Upper lobe of left lung (tissue), 6 donors: Measurements from ENCODE around the gene CDC42BPA. TPM values are rescaled to one million over a fixed set of nuclear protein-coding genes. Genes with fewer than 3 reads are reported as not detected.

Experiments
- ATAC-seq, 2 donors: fragments of 200-7000 bp; cut with Tn5 transposase; one replicate each; pipeline ENCODE4 v1.9.1; 2022; ENCODE audit warnings: mild to moderate bottlenecking in 2 of 2, moderate library complexity in 2 of 2; ENCODE audit not compliant: low FRiP score in 2 of 2
- DNase-seq, 2 donors: peaks; one replicate each; pipeline ENCODE4 v3.0.0-alpha.2; 2019 to 2020
- H3K27ac ChIP-seq, 4 donors: fragments of 200-600 bp; sonication (generic); one replicate each; pipeline ENCODE4 v1.5.1; 2016 to 2019
- H3K27me3 ChIP-seq, 4 donors: fragments of 200-600 bp; sonication (generic); one replicate each; pipeline ENCODE4 v1.5.1; 2017 to 2019
- H3K36me3 ChIP-seq, 4 donors: fragments of 200-600 bp; sonication (generic); one replicate each; pipeline ENCODE4 v1.5.1; 2016 to 2019
- H3K4me1 ChIP-seq, 4 donors: fragments of 200-600 bp; sonication (generic); one replicate each; pipeline ENCODE4 v1.5.1; 2018 to 2019
- H3K4me3 ChIP-seq, 4 donors: fragments of 200-600 bp; sonication (generic); one replicate each; pipeline ENCODE4 v1.5.1; 2017 to 2019; ENCODE audit warnings: mild to moderate bottlenecking in 2 of 4, moderate library complexity in 1 of 4
- H3K9me3 ChIP-seq, 4 donors: fragments of 200-600 bp; sonication (generic); one replicate each; pipeline ENCODE4 v1.5.1; 2018 to 2019
- CTCF ChIP-seq, 6 experiments: fragments of 450-650 bp in 4 of 6; fragments of 200-600 bp in 2 of 6; sonication (generic) in 2 of 6; IDR thresholded peaks; one replicate each; pipeline ENCODE4 v1.5.1; 2016 to 2019; ENCODE audit warnings: antibody characterized with exemption in 6 of 6
- EP300 ChIP-seq, 4 donors: sonication (generic); formaldehyde crosslinking; IDR thresholded peaks; one replicate each; pipeline ENCODE4 v1.5.1; 2017; ENCODE audit warnings: antibody characterized with exemption in 4 of 4, control low read depth in 2 of 4
- POLR2A ChIP-seq, 4 donors: fragments of 450-650 bp; IDR thresholded peaks; one replicate each; pipeline ENCODE4 v1.5.1; 2016 to 2017; ENCODE audit warnings: antibody characterized with exemption in 4 of 4, mild to moderate bottlenecking in 2 of 4
- POLR2AphosphoS5 ChIP-seq, 2 donors: sonication (generic); formaldehyde crosslinking; IDR thresholded peaks; one replicate each; pipeline ENCODE4 v1.5.1; 2017; ENCODE audit warnings: antibody characterized with exemption in 2 of 2
- WGBS, 2 donors: methylation state at CpG; one replicate each; pipeline ENCODE4 v1.1.5; 2017 to 2018; 5-methylcytosine and 5-hydroxymethylcytosine counted together
- total RNA-seq, 6 donors: library from RNA; depleted of rRNA in 4 of 6; stranded (reverse); fragments of >200 nt in 4 of 6; gene quantifications; one replicate each; pipeline versions ENCODE4 v1.1.0 to v1.2.1, GENCODE V29; 2016 to 2021
- donor health status: DM: no; HTN: no; CAD: no; lungs with moderate emphysema.
- donor health status: DM: no; HTN: yes; CAD: no; lungs with severe emphysema.

The CDC42BPA gene
- total RNA-seq, 6 donors from 2014 or later: 27.8 to 76.1 (median 33.1) TPM

DNA sequence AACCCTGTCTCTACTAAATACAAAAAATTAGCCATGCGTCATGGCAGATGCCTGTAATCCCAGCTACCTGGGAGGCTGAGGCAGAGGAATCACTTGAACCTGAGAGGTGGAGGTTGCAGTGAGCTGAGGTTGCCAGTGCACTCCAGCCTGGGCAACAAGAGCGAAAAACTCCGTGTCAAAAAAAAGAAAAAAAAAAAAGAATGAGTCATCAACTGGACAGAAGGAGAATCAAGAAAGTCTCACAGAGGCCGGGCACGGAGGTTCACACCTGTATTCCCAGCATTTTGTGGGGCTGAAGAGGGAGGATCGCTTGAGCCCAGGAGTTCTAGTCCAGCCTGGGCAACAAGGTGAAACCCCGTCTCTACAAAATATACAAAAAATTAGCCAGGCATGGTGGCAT is 45.5 kb upstream of the CDC42BPA start:
- no peak overlapping the region for H3K27ac ChIP-seq
- DNase-seq: no peak
- TF ChIP-seq POLR2A (IDR thresholded peaks at IDR 0.05) (no peak), EP300 (IDR thresholded peaks at IDR 0.05) (no peak), POLR2AphosphoS5 (IDR thresholded peaks at IDR 0.05) (no peak), CTCF (IDR thresholded peaks at IDR 0.05) (no peak)
- 94% methylated on average over 7 of the region's 7 CpGs for WGBS, 2 donors
- no peak for ATAC-seq
- peaks cover 0 to 2% (median 0%) of the 10 kb centered on the region in 4 donors for H3K4me1 ChIP-seq
- H3K36me3 ChIP-seq: no peaks in the 10 kb centered on the region
- no peaks in the 10 kb centered on the region for H3K9me3 ChIP-seq
- no peaks in the 10 kb centered on the region for H3K27me3 ChIP-seq
- no peak overlapping the region for H3K4me3 ChIP-seq

DNA sequence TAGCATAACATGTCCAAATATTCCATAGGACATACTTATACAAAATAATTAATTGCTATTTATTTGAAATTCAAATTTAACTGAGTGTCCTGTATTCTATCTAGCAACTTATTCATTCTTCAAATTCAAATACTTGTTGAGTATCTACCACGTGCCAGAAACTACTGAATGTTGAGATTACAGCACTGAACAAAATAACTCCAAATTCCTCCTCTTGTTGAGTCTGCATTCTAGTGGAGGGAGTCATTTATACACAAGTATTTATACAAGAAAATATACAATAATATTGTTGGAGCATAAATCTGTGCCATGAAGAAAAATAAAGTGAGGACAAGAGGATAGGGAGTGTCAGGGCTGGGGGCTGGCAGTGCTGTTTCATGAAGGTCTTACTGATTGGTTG is 43.7 kb upstream of the CDC42BPA start:
- Histone ChIP-seq H3K36me3 (no peaks in the 10 kb centered on the region), H3K27me3 (no peaks in the 10 kb centered on the region), H3K27ac (no peak overlapping the region), H3K4me3 (no peak overlapping the region), H3K4me1 (peaks cover 7 to 11% (median 10%) of the 10 kb centered on the region in 4 donors), H3K9me3 (no peaks in the 10 kb centered on the region)
- ATAC-seq: no peak
- no peak for DNase-seq
- WGBS, 2 donors: 55% methylated on average over 1 of the region's 1 CpG
- TF ChIP-seq CTCF (IDR thresholded peaks at IDR 0.05) (no peak), POLR2A (IDR thresholded peaks at IDR 0.05) (no peak), EP300 (IDR thresholded peaks at IDR 0.05) (no peak), POLR2AphosphoS5 (IDR thresholded peaks at IDR 0.05) (no peak)

DNA sequence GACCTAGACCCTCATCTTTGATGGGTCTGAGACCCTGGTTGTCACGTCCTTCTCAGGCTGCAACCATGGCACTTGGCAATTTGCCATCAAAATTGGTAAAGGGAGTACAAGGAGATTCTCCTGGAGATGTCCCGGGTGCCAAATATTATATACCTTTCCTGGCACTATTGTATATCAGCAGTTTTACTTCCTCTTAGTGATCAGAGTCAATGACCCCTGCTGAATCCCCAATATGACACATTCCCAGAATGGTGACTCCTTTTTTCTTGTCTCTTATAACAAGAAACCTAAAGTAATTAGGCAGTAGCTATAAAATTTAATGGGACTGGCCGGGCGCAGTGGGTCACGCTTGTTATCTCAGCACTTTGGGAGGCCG is 39.6 kb upstream of the CDC42BPA start:
- 85 to 88% methylated on average over 6 of the region's 6 CpGs for WGBS, 2 donors
- peaks cover 11 to 17% (median 14%) of the 10 kb centered on the region in 4 donors for H3K4me1 ChIP-seq
- H3K9me3 ChIP-seq: no peaks in the 10 kb centered on the region
- DNase-seq (no peak), ATAC-seq (no peak)
- no peak overlapping the region for H3K4me3 ChIP-seq
- H3K36me3 ChIP-seq: no peaks in the 10 kb centered on the region
- peak overlapping the region; percentile 63 to 85 (median 70) for H3K27ac ChIP-seq
- H3K27me3 ChIP-seq: no peaks in the 10 kb centered on the region
- TF ChIP-seq CTCF (IDR thresholded peaks at IDR 0.05) (no peak), POLR2A (IDR thresholded peaks at IDR 0.05) (no peak), POLR2AphosphoS5 (IDR thresholded peaks at IDR 0.05) (no peak), EP300 (IDR thresholded peaks at IDR 0.05) (no peak)

- no peaks in the 10 kb centered on the region for H3K27me3 ChIP-seq
- H3K36me3 ChIP-seq: no peaks in the 10 kb centered on the region
- peaks cover 11 to 17% (median 14%) of the 10 kb centered on the region in 4 donors for H3K4me1 ChIP-seq
- peak in 1 of 2 donors; percentile 51 for DNase-seq
- H3K27ac ChIP-seq: peak overlapping the region; percentile 63 to 85 (median 70)
- H3K4me3 ChIP-seq: no peak overlapping the region
- no peaks in the 10 kb centered on the region for H3K9me3 ChIP-seq
- WGBS, 2 donors: 36 to 57% methylated on average over 7 of the region's 7 CpGs
- peak in 2 of 4 donors; percentile 82 to 93 for TF ChIP-seq EP300 (IDR thresholded peaks at IDR 0.05)
- TF ChIP-seq POLR2AphosphoS5 (IDR thresholded peaks at IDR 0.05): peak; percentile 84 to 87
- no peak for TF ChIP-seq POLR2A (IDR thresholded peaks at IDR 0.05)
- ATAC-seq: peak; percentile 77 to 91
These were observed 39.1 kb upstream of the CDC42BPA start for GRCh38 chr1:227357171-227357926.

DNA sequence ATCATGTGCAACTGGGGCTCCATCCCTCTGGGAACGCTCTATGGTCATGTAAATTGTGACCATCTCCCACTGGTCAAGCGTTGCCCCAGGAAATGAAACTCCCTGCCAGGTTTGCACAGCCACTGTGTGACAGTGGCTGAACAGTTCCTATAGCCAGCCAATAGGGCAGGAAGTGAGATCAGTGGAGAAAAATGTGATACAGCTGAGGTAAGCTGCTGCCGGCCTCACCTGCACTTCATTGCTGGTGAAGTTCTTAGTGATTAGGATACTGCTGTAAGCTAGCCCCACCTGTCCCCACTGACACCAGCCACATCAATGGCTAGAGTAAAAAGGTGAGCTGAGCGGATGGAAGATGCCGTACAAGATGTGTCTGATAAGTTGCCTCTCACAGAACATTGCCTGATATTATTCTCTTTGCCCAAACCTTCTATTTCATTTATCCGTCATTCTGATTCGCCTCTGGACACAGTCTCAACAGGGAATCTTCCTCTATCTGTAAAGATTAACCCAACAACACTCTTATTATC is 38.4 kb upstream of the CDC42BPA start:
- WGBS, 2 donors: 69% methylated on average over 7 of the region's 7 CpGs
- Histone ChIP-seq H3K4me1 (peaks cover 11 to 17% (median 15%) of the 10 kb centered on the region in 4 donors), H3K4me3 (no peak overlapping the region), H3K27me3 (no peaks in the 10 kb centered on the region), H3K36me3 (no peaks in the 10 kb centered on the region), H3K27ac (peak overlapping the region; percentile 53 to 74 (median 66)), H3K9me3 (no peaks in the 10 kb centered on the region)
- TF ChIP-seq POLR2AphosphoS5 (IDR thresholded peaks at IDR 0.05): no peak
- no peak for TF ChIP-seq POLR2A (IDR thresholded peaks at IDR 0.05)
- TF ChIP-seq EP300 (IDR thresholded peaks at IDR 0.05): no peak
- no peak for TF ChIP-seq CTCF (IDR thresholded peaks at IDR 0.05)
- no peak for DNase-seq
- ATAC-seq: no peak
